Measurements from ENCODE around the gene FADS3.

DNA sequence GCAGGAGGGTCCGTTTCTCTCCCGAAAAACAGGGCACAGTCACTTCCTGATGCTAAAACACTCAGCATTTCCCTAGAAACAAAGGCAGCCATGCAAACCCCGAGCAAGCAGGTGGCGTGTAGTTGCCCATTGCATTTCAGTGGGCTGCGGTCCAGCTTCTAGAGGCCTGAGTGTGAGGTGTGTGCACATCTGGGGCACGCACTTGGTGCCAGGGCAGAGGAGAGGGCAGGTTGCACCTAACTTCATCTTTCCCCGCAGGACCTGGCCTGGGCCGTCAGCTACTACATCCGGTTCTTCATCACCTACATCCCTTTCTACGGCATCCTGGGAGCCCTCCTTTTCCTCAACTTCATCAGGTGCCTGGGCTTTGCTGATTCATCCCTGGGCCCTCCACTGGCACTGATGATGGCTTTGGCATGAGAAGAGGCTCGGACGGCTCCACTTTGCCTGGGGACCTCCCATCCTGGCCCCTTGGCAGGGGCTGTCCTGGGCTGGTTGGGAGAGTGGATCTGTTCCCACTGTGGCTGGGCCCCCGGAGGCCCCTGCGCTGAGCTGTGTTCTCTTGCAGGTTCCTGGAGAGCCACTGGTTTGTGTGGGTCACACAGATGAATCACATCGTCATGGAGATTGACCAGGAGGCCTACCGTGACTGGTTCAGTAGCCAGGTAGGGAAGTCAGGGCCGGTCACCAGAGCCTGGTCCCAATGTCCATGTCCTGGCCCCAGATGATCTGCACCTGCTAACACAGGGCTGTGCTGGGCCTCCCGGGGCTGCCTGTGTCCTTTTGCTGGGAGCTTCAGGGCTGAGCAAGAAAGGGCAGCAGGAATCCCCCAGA, 28.4 kb downstream of the FADS3 start:
- TF ChIP-seq CTCF (IDR thresholded peaks at IDR 0.05; ENCODE audit: borderline replicate concordance, extremely low read depth, low read length, poor library complexity, severe bottlenecking) (no peak), EZH2 (IDR thresholded peaks at IDR 0.05; ENCODE audit: borderline replicate concordance, low read depth, low read length, severe bottlenecking) (no peak)
